Endothelial cell of umbilical vein (primary cell): Measurements from ENCODE around the gene RPS23.

Experiments used
- EZH2 ChIP-seq: IDR thresholded peaks from 2 replicates; pipeline ENCODE4 v1.6.1; 2012; ENCODE audit warnings: borderline replicate concordance, low read depth, mild to moderate bottlenecking, moderate library complexity, low read length, inconsistent platforms; ENCODE audit not compliant: severe bottlenecking
- FOS ChIP-seq: IDR thresholded peaks from 2 replicates; pipeline ENCODE4 v1.6.1; 2011; ENCODE audit warnings: mild to moderate bottlenecking, low read length, moderate library complexity, borderline replicate concordance; ENCODE audit not compliant: insufficient read depth
- GATA2 ChIP-seq: IDR thresholded peaks from 2 replicates; pipeline ENCODE4 v1.7.0; 2011; ENCODE audit warnings: low read depth, mild to moderate bottlenecking, moderate library complexity, mixed read lengths, low read length; ENCODE audit not compliant: insufficient read length, insufficient read depth
- JUN ChIP-seq: IDR thresholded peaks from 2 replicates; pipeline ENCODE4 v1.6.1; 2011; ENCODE audit warnings: borderline replicate concordance, low read depth; ENCODE audit not compliant: insufficient read length, insufficient read depth
- MAX ChIP-seq: IDR thresholded peaks from 2 replicates; pipeline ENCODE4 v1.6.1; 2011; ENCODE audit not compliant: insufficient read depth, insufficient read length
- POLR2A ChIP-seq: IDR thresholded peaks from 2 replicates; pipeline ENCODE4 v1.6.1; 2012; ENCODE audit warnings: low read depth, mild to moderate bottlenecking, control low read depth, low read length
- POLR2AphosphoS5 ChIP-seq: IDR thresholded peaks from 2 replicates; pipeline ENCODE4 v1.6.1; 2012; ENCODE audit warnings: low read depth, mild to moderate bottlenecking, control low read depth, low read length, moderate library complexity; ENCODE audit not compliant: insufficient read depth
- TF ChIP-seq, protein P1 (sequence below), 2 donors: IDR thresholded peaks; 1 replicate in 1 of 2; 2 replicates in 1 of 2; pipeline ENCODE4 v1.5.1; 2011; ENCODE audit warnings: low read length in 2 of 2, mild to moderate bottlenecking in 2 of 2, moderate library complexity in 2 of 2, control low read depth in 1 of 2, inconsistent platforms in 1 of 2, low read depth in 1 of 2; ENCODE audit not compliant: insufficient read depth in 1 of 2; ENCODE audit errors: extremely low read depth in 1 of 2

GRCh38 chr5:82307451-82307850 lies 29.3 kb upstream of the RPS23 start:
- TF ChIP-seq POLR2A (no peak), EZH2 (no peak), FOS (no peak), JUN (no peak), MAX (no peak), GATA2 (no peak), POLR2AphosphoS5 (no peak)
- TF ChIP-seq, protein P1, sequence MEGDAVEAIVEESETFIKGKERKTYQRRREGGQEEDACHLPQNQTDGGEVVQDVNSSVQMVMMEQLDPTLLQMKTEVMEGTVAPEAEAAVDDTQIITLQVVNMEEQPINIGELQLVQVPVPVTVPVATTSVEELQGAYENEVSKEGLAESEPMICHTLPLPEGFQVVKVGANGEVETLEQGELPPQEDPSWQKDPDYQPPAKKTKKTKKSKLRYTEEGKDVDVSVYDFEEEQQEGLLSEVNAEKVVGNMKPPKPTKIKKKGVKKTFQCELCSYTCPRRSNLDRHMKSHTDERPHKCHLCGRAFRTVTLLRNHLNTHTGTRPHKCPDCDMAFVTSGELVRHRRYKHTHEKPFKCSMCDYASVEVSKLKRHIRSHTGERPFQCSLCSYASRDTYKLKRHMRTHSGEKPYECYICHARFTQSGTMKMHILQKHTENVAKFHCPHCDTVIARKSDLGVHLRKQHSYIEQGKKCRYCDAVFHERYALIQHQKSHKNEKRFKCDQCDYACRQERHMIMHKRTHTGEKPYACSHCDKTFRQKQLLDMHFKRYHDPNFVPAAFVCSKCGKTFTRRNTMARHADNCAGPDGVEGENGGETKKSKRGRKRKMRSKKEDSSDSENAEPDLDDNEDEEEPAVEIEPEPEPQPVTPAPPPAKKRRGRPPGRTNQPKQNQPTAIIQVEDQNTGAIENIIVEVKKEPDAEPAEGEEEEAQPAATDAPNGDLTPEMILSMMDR (IDR thresholded peaks at IDR 0.05; ENCODE audit: extremely low read depth in 1 of 2, insufficient read depth in 1 of 2, low read depth in 1 of 2, low read length in 2 of 2), result no peak
